HUDEP-2 (cell line): ENCODE results near the gene DHX32.

Source experiments
- DNase-seq, 76 experiments: peaks; one replicate each; lab custom pipeline; 2025; ENCODE audit not compliant: unreplicated experiment in 76 of 76; lab: John Stamatoyannopoulos, UW

The DHX32 gene

GRCh38 chr10:125850766-125851731 lies 30.0 kb downstream of the DHX32 start:
- DNase-seq: no peak

- no peak for DNase-seq
Observed at GRCh38 chr10:125849448-125849847, 31.6 kb downstream of the DHX32 start.

- DNase-seq: no peak
Observed at GRCh38 chr10:125848857-125849256, 32.2 kb downstream of the DHX32 start.

DNA sequence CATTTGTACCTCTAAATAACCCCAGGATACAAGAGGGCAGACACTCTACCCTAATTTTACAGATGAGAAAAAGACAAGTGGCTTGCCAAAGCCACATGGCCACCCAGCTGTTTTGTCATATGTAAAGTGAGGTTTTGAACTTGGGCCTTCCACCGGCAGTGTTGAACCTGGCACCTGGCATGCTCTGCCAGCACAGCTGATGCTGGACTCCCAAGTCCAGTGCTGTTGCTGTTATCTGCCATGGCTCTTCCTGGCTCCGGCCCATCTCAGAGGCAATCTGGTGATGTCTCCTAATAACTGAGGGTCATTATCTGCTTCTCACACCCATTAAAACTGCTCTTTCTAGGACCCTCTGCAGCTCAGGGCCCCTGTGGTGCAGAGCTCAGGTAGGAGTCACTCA lies 32.7 kb downstream of the DHX32 start:
- DNase-seq: no peak

GRCh38 chr10:125846894-125847293 lies 34.2 kb downstream of the DHX32 start:
- DNase-seq: no peak

DNA sequence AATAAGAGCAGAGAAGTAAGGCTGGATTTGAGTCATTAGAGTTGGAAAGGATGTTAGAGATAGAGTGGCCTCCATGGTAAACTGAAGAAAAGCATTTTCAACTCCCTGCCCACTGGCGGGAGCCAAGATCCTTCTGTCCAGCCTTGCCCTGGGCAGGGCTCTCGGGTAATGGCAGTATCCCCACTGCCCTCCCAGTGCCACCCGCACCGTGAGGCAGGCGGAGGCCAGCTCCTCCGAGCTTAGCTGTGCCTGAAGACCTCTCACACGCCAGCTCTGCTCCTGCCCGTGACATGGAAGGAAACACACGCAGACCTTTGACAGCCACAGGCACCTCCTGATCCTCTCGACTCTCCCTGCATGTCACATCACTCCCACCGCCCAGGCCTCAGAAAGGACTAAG lies 35.5 kb downstream of the DHX32 start:
- DNase-seq: no peak

- DNase-seq: no peak
Observed at GRCh38 chr10:125844751-125845221, 36.3 kb downstream of the DHX32 start.

DNA sequence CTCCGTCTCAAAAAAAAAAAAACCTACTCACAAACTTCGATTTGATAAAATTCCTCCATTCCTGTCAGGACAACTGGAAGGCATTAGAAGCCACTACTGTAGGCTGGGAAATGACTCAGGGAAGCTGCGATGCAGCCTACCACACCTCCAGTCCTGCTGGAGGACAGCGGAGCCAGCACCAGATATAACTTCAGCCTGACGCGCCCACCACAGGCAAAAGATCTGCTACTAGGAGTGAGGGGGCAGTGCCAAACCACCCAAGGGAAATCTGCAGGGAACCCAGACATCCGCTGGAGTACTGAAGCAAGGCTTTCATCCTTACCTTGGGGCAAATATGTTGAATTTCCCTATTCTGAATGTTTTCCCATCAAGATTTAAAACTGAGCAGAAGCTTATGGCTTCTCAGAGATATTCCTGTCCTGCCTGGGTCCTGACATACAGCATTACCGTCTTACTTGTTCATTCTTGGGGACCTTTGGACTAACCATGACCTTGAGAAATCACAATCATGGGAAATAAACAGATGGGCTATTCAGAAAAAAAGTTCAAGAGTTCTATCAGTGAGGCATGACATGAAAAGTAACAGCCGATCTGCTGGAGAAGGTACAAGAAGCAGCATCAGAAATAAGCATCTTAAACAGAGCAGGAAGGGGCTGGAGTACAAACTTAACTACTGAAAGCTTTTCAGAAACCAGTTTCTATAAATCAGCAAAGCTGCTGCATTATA lies 37.3 kb downstream of the DHX32 start:
- no peak for DNase-seq

- no peak for DNase-seq
Observed at GRCh38 chr10:125840955-125841354, 40.1 kb downstream of the DHX32 start.

- no peak for DNase-seq
Observed at GRCh38 chr10:125840406-125840805, 40.7 kb downstream of the DHX32 start.

- DNase-seq: no peak
Observed at GRCh38 chr10:125838802-125839575, 42.1 kb downstream of the DHX32 start.

GRCh38 chr10:125836746-125837145 lies 44.3 kb downstream of the DHX32 start:
- no peak for DNase-seq

GRCh38 chr10:125828311-125828710 lies 52.8 kb downstream of the DHX32 start:
- DNase-seq: peak in 8 of 76 experiments; percentile 10 to 43 (median 14)

- DNase-seq: no peak
Observed at GRCh38 chr10:125827133-125827532, 54.0 kb downstream of the DHX32 start.

- no peak for DNase-seq
Observed at GRCh38 chr10:125824736-125825135, 56.4 kb downstream of the DHX32 start.

- DNase-seq: peak in 1 of 76 experiments; percentile 18
Observed at GRCh38 chr10:125823663-125824251, 57.3 kb downstream of the DHX32 start.

- peak in 75 of 76 experiments; percentile 49 to 94 (median 83) for DNase-seq
Observed at GRCh38 chr10:125822878-125823662, 58.0 kb downstream of the DHX32 start, which contains the start of the genes BCCIP and UROS. Gene BCCIP (plus strand): TSS chr10:125823546. CDS start chr10:125823558, 12 bp downstream. Gene UROS (minus strand): TSS chr10:125823258. CDS start chr10:125816499, 6,759 bp downstream.

- no peak for DNase-seq
Observed at GRCh38 chr10:125820701-125821100, 60.4 kb downstream of the DHX32 start.

GRCh38 chr10:125817337-125817946 lies 63.6 kb downstream of the DHX32 start:
- DNase-seq: peak in 2 of 76 experiments; percentile 13 to 21
